Measurements from ENCODE around the gene OR4N2.
"Not testable (repeated sequence)": the region's sequence is repeated elsewhere in the genome, so short reads cannot be mapped to it uniquely, and the experiment has no call there.

The OR4N2 gene

GRCh38 chr14:19803470-19803869 is at the start of gene OR4N2:
TSS of gene OR4N2 (plus strand) at chr14:19803770. CDS start at chr14:19827449, 23,679 bp downstream.
- not testable (repeated sequence) for H3K4me3 ChIP-seq (replicated peaks; ENCODE audit: low read depth, low read length); DNase-seq (ENCODE audit: low read depth)

- no peak overlapping the region for H3K4me3 ChIP-seq (replicated peaks; ENCODE audit: low read depth, low read length)
- TF ChIP-seq CTCF (IDR thresholded peaks at IDR 0.05; ENCODE audit: low read length, missing control alignments), result no peak
- DNase-seq (ENCODE audit: low read depth), result no peak
These were observed 49.4 kb upstream of the OR4N2 start for GRCh38 chr14:19754172-19754571.

- DNase-seq (ENCODE audit: low read depth), result not testable (repeated sequence)
These were observed 32.1 kb upstream of the OR4N2 start for GRCh38 chr14:19771491-19771890.

GRCh38 chr14:19771895-19772430 is 31.6 kb upstream of the OR4N2 start:
- TF ChIP-seq CTCF (IDR thresholded peaks at IDR 0.05; ENCODE audit: low read length, missing control alignments), result no peak
- no peak for DNase-seq (ENCODE audit: low read depth)

More at GRCh38 chr14:19771491-19771890, 32.1 kb upstream of the OR4N2 start:
- H3K4me3 ChIP-seq (replicated peaks; ENCODE audit: low read depth, low read length), result not testable (repeated sequence)

GRCh38 chr14:19772454-19772853 is 31.1 kb upstream of the OR4N2 start:
- not testable (repeated sequence) for DNase-seq (ENCODE audit: low read depth); H3K4me3 ChIP-seq (replicated peaks; ENCODE audit: low read depth, low read length)

More at GRCh38 chr14:19771895-19772430, 31.6 kb upstream of the OR4N2 start:
- no peak overlapping the region for H3K4me3 ChIP-seq (replicated peaks; ENCODE audit: low read depth, low read length)

- H3K4me3 ChIP-seq (replicated peaks; ENCODE audit: low read depth, low read length); DNase-seq (ENCODE audit: low read depth): not testable (repeated sequence)
These were observed 30.4 kb upstream of the OR4N2 start, which contains the start of gene OR4M1 for GRCh38 chr14:19773204-19773603. TSS of gene OR4M1 (plus strand) at chr14:19773504. CDS start at chr14:19780323, 6,819 bp downstream.

GRCh38 chr14:19775587-19775986 is 28.0 kb upstream of the OR4N2 start:
- no peak overlapping the region for H3K4me3 ChIP-seq (replicated peaks; ENCODE audit: low read depth, low read length)
- DNase-seq (ENCODE audit: low read depth), result no peak
- no peak for TF ChIP-seq CTCF (IDR thresholded peaks at IDR 0.05; ENCODE audit: low read length, missing control alignments)

GRCh38 chr14:19785848-19786247 is 17.7 kb upstream of the OR4N2 start:
- not testable (repeated sequence) for H3K4me3 ChIP-seq (replicated peaks; ENCODE audit: low read depth, low read length); DNase-seq (ENCODE audit: low read depth)

- not testable (repeated sequence) for DNase-seq (ENCODE audit: low read depth); H3K4me3 ChIP-seq (replicated peaks; ENCODE audit: low read depth, low read length)
These were observed 16.3 kb upstream of the OR4N2 start for GRCh38 chr14:19787318-19787717.

GRCh38 chr14:19788150-19788549 is 15.4 kb upstream of the OR4N2 start:
- not testable (repeated sequence) for H3K4me3 ChIP-seq (replicated peaks; ENCODE audit: low read depth, low read length); DNase-seq (ENCODE audit: low read depth)

GRCh38 chr14:19796520-19797108 is 7.0 kb upstream of the OR4N2 start:
- not testable (repeated sequence) for DNase-seq (ENCODE audit: low read depth); H3K4me3 ChIP-seq (replicated peaks; ENCODE audit: low read depth, low read length)
